CD4-positive, CD25-positive, alpha-beta regulatory T cell (primary cell): Measurements from ENCODE around the gene TAS2R60. TPM values are rescaled to one million over a fixed set of nuclear protein-coding genes. Genes with fewer than 3 reads are reported as not detected.

Experiments
- ATAC-seq, 2 donors: fragments of 150-1000 bp; cut with Tn5 transposase; one replicate each; pipeline ENCODE4 v1.10.0; 2021; ENCODE audit warnings: low read depth in 2 of 2, moderate number of reproducible peaks in 2 of 2, moderate library complexity in 1 of 2
- DNase-seq, 3 donors: peaks; one replicate each; pipeline versions ENCODE4 v3.0.0 to v3.0.0-alpha.2; 2012 to 2022; ENCODE audit warnings: mixed read lengths in 1 of 3
- H3K27ac ChIP-seq: one replicate; pipeline ENCODE4 v1.7.0; 2013; ENCODE audit warnings: mild to moderate bottlenecking, low read length; ENCODE audit not compliant: insufficient read depth, poor library complexity, severe bottlenecking
- H3K27me3 ChIP-seq: one replicate; pipeline ENCODE4 v1.7.0; 2013; ENCODE audit warnings: low read length; ENCODE audit not compliant: control insufficient read depth, insufficient read depth
- H3K36me3 ChIP-seq: one replicate; pipeline ENCODE4 v1.7.0; 2013; ENCODE audit warnings: mild to moderate bottlenecking, low read length, moderate library complexity; ENCODE audit not compliant: control insufficient read depth, insufficient read depth
- H3K4me1 ChIP-seq: 2 replicates; pipeline ENCODE4 v1.7.0; 2013; ENCODE audit warnings: mild to moderate bottlenecking, low read length; ENCODE audit not compliant: insufficient read depth, control insufficient read depth, poor library complexity, severe bottlenecking
- H3K4me3 ChIP-seq: one replicate; pipeline ENCODE4 v1.7.0; 2013; ENCODE audit warnings: low read depth, mild to moderate bottlenecking, low read length, moderate library complexity
- H3K9me3 ChIP-seq, 2 experiments: 1 replicate in 1 of 2; 2 replicates in 1 of 2; pipeline ENCODE4 v1.7.0; 2013; ENCODE audit warnings: low read length in 2 of 2, mild to moderate bottlenecking in 1 of 2, moderate library complexity in 1 of 2; ENCODE audit not compliant: control insufficient read depth in 2 of 2
- H3K27ac Mint-ChIP-seq, 3 donors: one replicate each; pipeline ENCODE4 v1.8.0; 2020 to 2022; ENCODE audit warnings: mild to moderate bottlenecking in 3 of 3, mixed read lengths in 3 of 3, moderate library complexity in 2 of 3
- H3K27me3 Mint-ChIP-seq: one replicate; pipeline ENCODE4 v1.8.0; 2022; ENCODE audit warnings: mild to moderate bottlenecking, mixed read lengths
- H3K36me3 Mint-ChIP-seq: one replicate; pipeline ENCODE4 v1.8.0; 2020; ENCODE audit warnings: mixed read lengths
- H3K4me1 Mint-ChIP-seq, 4 donors: one replicate each; pipeline ENCODE4 v1.8.0; 2020 to 2022; ENCODE audit warnings: mixed read lengths in 4 of 4, mild to moderate bottlenecking in 1 of 4
- H3K4me3 Mint-ChIP-seq, 4 donors: one replicate each; pipeline ENCODE4 v1.8.0; 2020 to 2022; ENCODE audit warnings: mild to moderate bottlenecking in 4 of 4, mixed read lengths in 4 of 4, moderate library complexity in 3 of 4
- H3K9me3 Mint-ChIP-seq, 7 donors: one replicate each; pipeline ENCODE4 v1.8.0; 2020 to 2022; ENCODE audit warnings: mixed read lengths in 7 of 7, mild to moderate bottlenecking in 3 of 7, moderate library complexity in 2 of 7
- polyA plus RNA-seq, 4 donors: library from polyadenylated mRNA; unstranded; fragments of 300-500 nt; fragmentation: Illumina TruSeq; gene quantifications; one replicate each; pipeline ENCODE4 v1.2.3, GENCODE V29; 2021
- total RNA-seq: library from RNA; stranded (reverse); gene quantifications from one replicate; pipeline ENCODE4 v1.2.3, GENCODE V29; 2022

TAS2R60 gene
- total and polyA plus RNA-seq, 5 donors from 2014 or later, result 0.19 to 0.42 (median 0.20) TPM; not detected in 2

DNA sequence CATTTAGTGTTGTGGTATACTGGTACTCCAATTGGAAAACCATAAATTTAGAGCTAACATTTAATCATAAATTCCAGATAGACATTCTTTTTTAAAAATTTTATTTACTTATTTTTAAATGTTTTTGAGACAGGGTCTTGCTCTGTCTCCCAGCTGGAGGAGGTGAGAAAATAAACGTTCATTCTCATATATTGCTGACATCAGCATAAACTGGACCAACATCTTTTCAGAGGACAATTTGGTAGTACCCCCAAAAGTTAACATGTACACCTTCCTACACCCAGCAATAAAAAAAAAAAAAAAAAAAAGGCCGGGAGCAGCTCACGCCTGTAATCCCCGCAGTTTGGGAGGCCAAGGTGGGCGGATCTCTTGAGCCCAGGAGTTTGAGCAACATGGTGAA lies 5.2 kb downstream of the TAS2R60 start:
- Mint-ChIP-seq H3K4me3 (no peak overlapping the region), H3K36me3 (peaks cover 4% of the 10 kb centered on the region), H3K27ac (no peak overlapping the region), H3K9me3 (no peaks in the 10 kb centered on the region), H3K4me1 (peaks cover 0 to 3% (median 1%) of the 10 kb centered on the region in 4 donors), H3K27me3 (peaks cover 3% of the 10 kb centered on the region)
- ATAC-seq, result no peak
- no peak for DNase-seq
- H3K27me3 ChIP-seq, result peaks cover 8% of the 10 kb centered on the region
- H3K9me3 ChIP-seq, result no peaks in the 10 kb centered on the region
- no peak overlapping the region for H3K4me3 ChIP-seq
- no peaks in the 10 kb centered on the region for H3K36me3 ChIP-seq
- H3K27ac ChIP-seq, result no peak overlapping the region
- H3K4me1 ChIP-seq, result no peaks in the 10 kb centered on the region

DNA sequence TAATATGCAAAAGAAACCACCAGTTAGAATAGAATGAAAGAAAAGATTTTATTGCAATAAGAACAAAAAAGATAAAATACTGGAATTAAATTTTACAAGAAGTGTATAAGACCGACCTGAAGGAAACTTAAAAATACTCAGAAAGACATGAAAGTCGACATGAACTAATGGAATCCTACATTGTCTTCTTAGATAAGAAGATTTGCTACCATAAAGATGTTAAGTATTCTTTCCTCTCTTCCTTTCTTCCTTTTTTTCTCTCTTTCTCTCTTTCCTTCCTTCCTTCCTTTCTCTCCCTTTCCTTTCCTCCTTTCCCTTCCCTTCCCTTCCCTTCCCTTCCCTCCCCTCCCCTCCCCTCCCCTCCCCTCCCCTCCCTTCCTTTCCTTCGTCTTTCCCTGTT lies 6.5 kb downstream of the TAS2R60 start:
- Histone ChIP-seq H3K27ac (no peak overlapping the region), H3K27me3 (peaks cover 8% of the 10 kb centered on the region), H3K4me3 (no peak overlapping the region), H3K4me1 (no peaks in the 10 kb centered on the region), H3K36me3 (no peaks in the 10 kb centered on the region), H3K9me3 (no peaks in the 10 kb centered on the region)
- Mint-ChIP-seq H3K27me3 (peaks cover 10% of the 10 kb centered on the region), H3K27ac (no peak overlapping the region), H3K9me3 (no peaks in the 10 kb centered on the region), H3K4me3 (no peak overlapping the region), H3K36me3 (peaks cover 4% of the 10 kb centered on the region), H3K4me1 (peaks cover 0 to 3% (median 1%) of the 10 kb centered on the region in 4 donors)
- DNase-seq (no peak), ATAC-seq (no peak)

DNA sequence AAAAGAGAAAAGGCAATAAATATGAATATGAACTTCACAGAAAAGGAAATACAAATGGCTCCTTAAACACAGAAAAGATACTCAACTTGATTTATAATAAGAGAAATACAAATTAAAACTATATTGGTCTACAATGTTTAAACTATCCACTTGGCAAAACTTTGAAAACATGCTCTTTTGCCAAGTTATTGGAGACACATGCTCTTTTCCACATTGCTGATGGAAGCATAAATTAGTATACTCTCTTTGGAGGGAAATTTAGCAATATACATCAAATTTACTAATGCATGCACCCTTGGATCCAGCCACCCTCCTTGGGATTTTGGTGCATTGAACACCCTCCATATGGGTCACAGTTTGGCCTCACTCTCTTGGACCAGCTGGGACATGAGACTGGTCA lies 7.9 kb downstream of the TAS2R60 start:
- peaks cover 0 to 3% (median 1%) of the 10 kb centered on the region in 4 donors for H3K4me1 Mint-ChIP-seq
- H3K9me3 Mint-ChIP-seq, result no peaks in the 10 kb centered on the region
- ATAC-seq (no peak), DNase-seq (no peak)
- H3K27ac ChIP-seq, result no peak overlapping the region
- peaks cover 8% of the 10 kb centered on the region for H3K27me3 ChIP-seq
- H3K27ac Mint-ChIP-seq, result no peak overlapping the region
- H3K9me3 ChIP-seq, result no peaks in the 10 kb centered on the region
- peaks cover 4% of the 10 kb centered on the region for H3K36me3 Mint-ChIP-seq
- H3K36me3 ChIP-seq, result no peaks in the 10 kb centered on the region
- H3K4me1 ChIP-seq, result no peaks in the 10 kb centered on the region
- no peak overlapping the region for H3K4me3 ChIP-seq
- H3K4me3 Mint-ChIP-seq, result no peak overlapping the region
- H3K27me3 Mint-ChIP-seq, result peaks cover 10% of the 10 kb centered on the region

DNA sequence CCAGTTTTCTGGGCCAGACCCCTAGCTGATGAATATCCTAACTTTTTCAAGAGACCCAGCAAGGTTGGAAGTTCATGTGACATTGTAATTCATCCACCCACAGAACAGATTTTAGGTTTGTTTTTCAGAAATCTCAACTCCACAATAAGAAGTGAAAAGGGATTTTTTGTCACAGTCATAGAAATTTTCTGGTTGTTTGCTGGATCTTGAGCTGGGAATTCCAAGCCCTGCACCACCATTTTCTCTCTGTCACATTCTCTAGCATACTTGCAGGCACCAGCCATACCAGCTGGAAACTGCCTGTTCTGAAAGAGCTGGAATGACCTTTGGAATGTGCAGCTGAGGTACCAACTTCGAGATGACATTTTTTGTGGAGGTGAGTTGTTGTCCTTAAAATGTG lies 8.5 kb downstream of the TAS2R60 start:
- no peaks in the 10 kb centered on the region for H3K9me3 Mint-ChIP-seq
- peaks cover 4% of the 10 kb centered on the region for H3K36me3 Mint-ChIP-seq
- Histone ChIP-seq H3K36me3 (no peaks in the 10 kb centered on the region), H3K27ac (no peak overlapping the region), H3K27me3 (peaks cover 10% of the 10 kb centered on the region), H3K4me1 (no peaks in the 10 kb centered on the region), H3K9me3 (no peaks in the 10 kb centered on the region), H3K4me3 (no peak overlapping the region)
- peaks cover 0 to 3% (median 1%) of the 10 kb centered on the region in 4 donors for H3K4me1 Mint-ChIP-seq
- peaks cover 10% of the 10 kb centered on the region for H3K27me3 Mint-ChIP-seq
- H3K27ac Mint-ChIP-seq, result no peak overlapping the region
- H3K4me3 Mint-ChIP-seq, result no peak overlapping the region
- DNase-seq (no peak), ATAC-seq (no peak)

DNA sequence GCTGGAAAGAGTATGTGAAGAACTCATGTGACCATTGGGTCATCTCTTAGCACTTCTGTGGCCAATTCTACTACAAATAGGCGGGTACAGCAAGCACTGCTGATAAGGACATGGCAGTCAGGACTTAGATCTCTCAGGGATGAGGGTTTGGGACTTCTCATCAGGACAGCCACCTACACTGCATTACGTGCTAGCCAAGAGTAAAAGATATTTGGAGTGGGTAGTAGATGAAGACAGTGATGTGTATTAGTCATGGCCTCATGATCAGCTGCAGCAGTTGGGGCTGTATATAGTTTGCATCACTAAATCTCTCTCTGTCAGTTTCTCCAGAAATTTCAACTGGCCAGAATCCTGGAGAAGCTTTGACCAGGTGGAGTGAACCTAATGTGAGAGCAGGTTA lies 9.2 kb downstream of the TAS2R60 start:
- DNase-seq, result no peak
- Histone ChIP-seq H3K27me3 (peaks cover 11% of the 10 kb centered on the region), H3K4me1 (no peaks in the 10 kb centered on the region), H3K36me3 (no peaks in the 10 kb centered on the region), H3K4me3 (no peak overlapping the region), H3K27ac (no peak overlapping the region), H3K9me3 (no peaks in the 10 kb centered on the region)
- Mint-ChIP-seq H3K36me3 (peaks cover 4% of the 10 kb centered on the region), H3K27ac (no peak overlapping the region), H3K4me1 (peaks cover 0 to 3% (median 1%) of the 10 kb centered on the region in 4 donors), H3K9me3 (no peaks in the 10 kb centered on the region), H3K4me3 (no peak overlapping the region), H3K27me3 (peaks cover 13% of the 10 kb centered on the region)
- ATAC-seq, result no peak

DNA sequence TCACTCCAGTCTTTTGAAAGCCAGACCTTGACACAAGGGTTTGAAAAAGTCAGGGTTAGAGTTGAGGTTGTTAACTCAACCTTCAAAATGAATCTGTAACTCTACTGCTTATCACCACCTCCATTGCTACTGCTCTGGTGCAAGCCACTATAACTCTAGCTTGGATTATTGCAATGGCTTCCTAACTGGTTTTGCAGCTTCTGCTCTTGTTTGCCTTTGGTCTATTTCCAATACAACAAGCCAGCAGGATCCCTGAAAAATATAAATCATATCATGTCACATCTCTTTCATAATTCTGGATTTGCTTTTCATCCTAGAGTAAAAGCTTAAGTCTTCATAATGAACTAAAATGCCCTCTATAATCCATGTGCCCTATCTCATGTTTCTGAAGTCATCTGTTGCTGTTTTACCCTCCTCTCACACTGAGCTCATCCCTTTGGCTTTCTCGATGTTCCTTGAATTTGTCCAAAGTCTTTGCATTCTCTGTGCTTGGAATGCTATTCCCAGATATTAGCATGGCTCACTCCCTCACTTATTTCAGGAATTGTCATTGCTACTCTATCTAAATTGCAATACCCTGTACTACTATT lies 10.9 kb downstream of the TAS2R60 start:
- Histone ChIP-seq H3K4me3 (no peak overlapping the region), H3K27ac (no peak overlapping the region), H3K27me3 (peaks cover 12% of the 10 kb centered on the region), H3K9me3 (no peaks in the 10 kb centered on the region), H3K4me1 (no peaks in the 10 kb centered on the region), H3K36me3 (no peaks in the 10 kb centered on the region)
- no peak for ATAC-seq
- Mint-ChIP-seq H3K9me3 (peaks cover 0 to under 1% (median 0%) of the 10 kb centered on the region in 7 donors), H3K4me3 (no peak overlapping the region), H3K27ac (no peak overlapping the region), H3K36me3 (peaks cover 7% of the 10 kb centered on the region), H3K27me3 (peaks cover 14% of the 10 kb centered on the region), H3K4me1 (peaks cover 0 to 3% (median 1%) of the 10 kb centered on the region in 4 donors)
- DNase-seq, result no peak

DNA sequence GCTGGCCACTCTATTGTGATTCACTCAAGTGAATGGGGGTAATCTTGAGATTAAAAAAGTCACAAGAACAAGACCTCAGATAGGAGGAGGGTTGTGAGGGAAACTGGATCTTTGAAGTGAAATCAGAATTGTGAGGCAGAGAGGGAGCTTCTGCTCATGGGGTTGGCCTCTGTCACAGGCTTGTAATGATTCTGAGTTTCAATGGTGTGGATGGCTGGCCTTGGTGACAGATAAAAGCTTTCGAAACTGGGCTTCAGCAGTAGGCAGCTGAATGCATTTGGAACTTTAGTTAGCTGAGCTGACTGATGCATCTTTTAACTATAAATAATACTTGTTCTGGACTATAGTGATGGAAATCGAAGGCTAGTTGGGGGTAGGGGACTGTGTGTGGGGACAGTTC lies 12.2 kb downstream of the TAS2R60 start:
- Histone ChIP-seq H3K27me3 (peaks cover 12% of the 10 kb centered on the region), H3K36me3 (no peaks in the 10 kb centered on the region), H3K9me3 (no peaks in the 10 kb centered on the region), H3K4me3 (no peak overlapping the region), H3K27ac (no peak overlapping the region), H3K4me1 (no peaks in the 10 kb centered on the region)
- Mint-ChIP-seq H3K4me1 (peaks cover 0 to 3% (median 1%) of the 10 kb centered on the region in 4 donors), H3K9me3 (peaks cover 0 to 2% (median 0%) of the 10 kb centered on the region in 7 donors), H3K36me3 (peaks cover 7% of the 10 kb centered on the region), H3K4me3 (no peak overlapping the region), H3K27me3 (peaks cover 18% of the 10 kb centered on the region), H3K27ac (peak overlapping the region in 1 of 3 donors; percentile 57)
- DNase-seq (no peak), ATAC-seq (no peak)

DNA sequence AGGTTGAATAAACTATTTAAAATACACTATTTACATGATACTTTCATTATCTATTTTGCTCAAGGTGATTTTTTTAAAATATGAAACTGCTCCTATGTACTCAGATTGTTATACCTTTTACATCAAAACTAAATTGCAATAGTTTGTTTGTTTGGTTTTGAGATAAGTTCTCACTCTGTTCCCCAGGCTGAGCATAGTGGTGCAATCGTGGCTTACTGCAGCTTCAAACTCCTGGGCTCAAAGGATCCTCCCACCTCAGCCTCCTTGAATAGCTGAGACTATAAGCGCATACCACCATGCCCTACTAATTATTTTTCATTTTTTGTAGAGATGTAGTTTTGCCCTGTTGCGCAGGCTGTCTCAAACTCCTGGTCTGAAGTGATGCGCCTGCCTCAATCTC lies 12.7 kb downstream of the TAS2R60 start:
- H3K27me3 Mint-ChIP-seq, result peaks cover 19% of the 10 kb centered on the region
- H3K27me3 ChIP-seq, result peaks cover 12% of the 10 kb centered on the region
- H3K4me3 ChIP-seq, result no peak overlapping the region
- H3K36me3 ChIP-seq, result no peaks in the 10 kb centered on the region
- no peaks in the 10 kb centered on the region for H3K9me3 ChIP-seq
- peaks cover 0 to 3% (median 1%) of the 10 kb centered on the region in 4 donors for H3K4me1 Mint-ChIP-seq
- no peak overlapping the region for H3K27ac ChIP-seq
- H3K27ac Mint-ChIP-seq, result no peak overlapping the region
- H3K4me1 ChIP-seq, result no peaks in the 10 kb centered on the region
- no peak overlapping the region for H3K4me3 Mint-ChIP-seq
- peaks cover 0 to 6% (median 0%) of the 10 kb centered on the region in 7 donors for H3K9me3 Mint-ChIP-seq
- DNase-seq (no peak), ATAC-seq (no peak)
- H3K36me3 Mint-ChIP-seq, result peaks cover 11% of the 10 kb centered on the region
